Chondrocyte (in vitro differentiated cells): Measurements from ENCODE around the gene MYT1. TPM values are rescaled to one million over a fixed set of nuclear protein-coding genes. Genes with fewer than 3 reads are reported as not detected.
"Not testable (repeated sequence)": the region's sequence is repeated elsewhere in the genome, so short reads cannot be mapped to it uniquely, and the experiment has no call there.

Experiments
- DNase-seq: peaks from one replicate; pipeline ENCODE4 v3.0.0; 2021; ENCODE audit warnings: mixed read lengths, low spot score
- H3K27ac Mint-ChIP-seq: one replicate; pipeline ENCODE4 v1.8.0; 2021; ENCODE audit warnings: mild to moderate bottlenecking, moderate library complexity, mixed read lengths; ENCODE audit not compliant: unreplicated experiment
- H3K27me3 Mint-ChIP-seq: 2 replicates; pipeline ENCODE4 v1.8.0; 2021; ENCODE audit warnings: low read depth, mixed read lengths
- H3K36me3 Mint-ChIP-seq: 2 replicates; pipeline ENCODE4 v1.8.0; 2021; ENCODE audit warnings: low read depth, mixed read lengths
- H3K4me1 Mint-ChIP-seq: 2 replicates; pipeline ENCODE4 v1.8.0; 2021; ENCODE audit warnings: low read depth, mild to moderate bottlenecking, mixed read lengths
- H3K4me3 Mint-ChIP-seq: one replicate; pipeline ENCODE4 v1.8.0; 2021; ENCODE audit warnings: mild to moderate bottlenecking, moderate library complexity, mixed read lengths; ENCODE audit not compliant: unreplicated experiment
- H3K9me3 Mint-ChIP-seq: 2 replicates; pipeline ENCODE4 v1.8.0; 2021; ENCODE audit warnings: low read depth, mixed read lengths
- CTCF ChIP-seq: fragments of 200-600 bp; sonication (generic); IDR thresholded peaks from 2 replicates; pipeline ENCODE4 v1.5.0; 2021; ENCODE audit warnings: antibody characterized with exemption, mild to moderate bottlenecking, moderate library complexity
- total RNA-seq: library from RNA; stranded (reverse); gene quantifications from 3 replicates; pipeline ENCODE4 v1.2.1, GENCODE V29; 2021

Gene MYT1
- total RNA-seq, 1 donor from 2014 or later = not detected

GRCh38 chr20:64130271-64130670, 34.0 kb upstream of the MYT1 start:
- no peak for TF ChIP-seq CTCF
- Mint-ChIP-seq H3K4me3 (no peak overlapping the region), H3K27me3 (peaks cover 28% of the 10 kb centered on the region), H3K9me3 (peaks cover 6% of the 10 kb centered on the region), H3K36me3 (peaks cover 4% of the 10 kb centered on the region), H3K27ac (no peak overlapping the region), H3K4me1 (no peaks in the 10 kb centered on the region)
- no peak for DNase-seq

GRCh38 chr20:64130876-64131275, 33.4 kb upstream of the MYT1 start:
- peak; percentile 34 for DNase-seq
- no peak for TF ChIP-seq CTCF
- peaks cover 4% of the 10 kb centered on the region for H3K36me3 Mint-ChIP-seq
- peaks cover 6% of the 10 kb centered on the region for H3K9me3 Mint-ChIP-seq
- peaks cover 32% of the 10 kb centered on the region for H3K27me3 Mint-ChIP-seq
- H3K4me1 Mint-ChIP-seq = no peaks in the 10 kb centered on the region
- no peak overlapping the region for H3K27ac Mint-ChIP-seq
- no peak overlapping the region for H3K4me3 Mint-ChIP-seq

GRCh38 chr20:64131406-64131805, 32.8 kb upstream of the MYT1 start:
- peaks cover 6% of the 10 kb centered on the region for H3K9me3 Mint-ChIP-seq
- H3K27me3 Mint-ChIP-seq = peaks cover 38% of the 10 kb centered on the region
- H3K4me1 Mint-ChIP-seq = no peaks in the 10 kb centered on the region
- H3K36me3 Mint-ChIP-seq = peaks cover 4% of the 10 kb centered on the region
- TF ChIP-seq CTCF = peak; percentile 56
- no peak overlapping the region for H3K4me3 Mint-ChIP-seq
- H3K27ac Mint-ChIP-seq = no peak overlapping the region
- peak; percentile 47 for DNase-seq

GRCh38 chr20:64133951-64134407, 30.3 kb upstream of the MYT1 start:
- DNase-seq = peak; percentile 34
- no peaks in the 10 kb centered on the region for H3K4me1 Mint-ChIP-seq
- H3K4me3 Mint-ChIP-seq = no peak overlapping the region
- TF ChIP-seq CTCF = peak; percentile 57
- H3K27me3 Mint-ChIP-seq = peaks cover 26% of the 10 kb centered on the region
- H3K36me3 Mint-ChIP-seq = no peaks in the 10 kb centered on the region
- no peak overlapping the region for H3K27ac Mint-ChIP-seq
- no peaks in the 10 kb centered on the region for H3K9me3 Mint-ChIP-seq

- peak; percentile 22 for DNase-seq
- H3K36me3 Mint-ChIP-seq, H3K9me3 Mint-ChIP-seq, H3K4me3 Mint-ChIP-seq, H3K27ac Mint-ChIP-seq, H3K4me1 Mint-ChIP-seq: not testable (repeated sequence)
- peaks cover 21% of the 10 kb centered on the region for H3K27me3 Mint-ChIP-seq
Observed at GRCh38 chr20:64134744-64135143, 29.5 kb upstream of the MYT1 start.

GRCh38 chr20:64136004-64136710, 28.1 kb upstream of the MYT1 start:
- Mint-ChIP-seq H3K4me1 (no peaks in the 10 kb centered on the region), H3K27me3 (peaks cover 21% of the 10 kb centered on the region), H3K36me3 (no peaks in the 10 kb centered on the region), H3K9me3 (no peaks in the 10 kb centered on the region), H3K4me3 (no peak overlapping the region), H3K27ac (no peak overlapping the region)
- no peak for TF ChIP-seq CTCF
- peak; percentile 29 for DNase-seq
